Ovary (tissue), 9 donors: Measurements from ENCODE around the gene POLDIP3. TPM values are rescaled to one million over a fixed set of nuclear protein-coding genes. Genes with fewer than 3 reads are reported as not detected.
A peak's percentile ranks its signal among the peaks of the same experiment; 100 is the strongest.
"Not testable (repeated sequence)": the region's sequence is repeated elsewhere in the genome, so short reads cannot be mapped to it uniquely, and the experiment has no call there.

Experiments
- DNase-seq, 5 donors: peaks; one replicate each; pipeline ENCODE4 v3.0.0-alpha.2; 2019 to 2020
- H3K27ac ChIP-seq, 2 donors: fragments of 200-600 bp; one replicate each; pipeline versions ENCODE4 v1.5.1 to v1.8.0; 2019 to 2022
- H3K27me3 ChIP-seq: fragments of 200-600 bp; one replicate; pipeline ENCODE4 v1.8.0; 2022
- H3K36me3 ChIP-seq: fragments of 200-600 bp; sonication (generic); one replicate; pipeline ENCODE4 v1.5.1; 2019
- H3K4me1 ChIP-seq: one replicate; pipeline ENCODE4 v1.8.1; 2013; ENCODE audit warnings: mild to moderate bottlenecking, moderate library complexity; ENCODE audit not compliant: insufficient read depth
- H3K4me3 ChIP-seq: fragments of 200-600 bp; sonication (generic); one replicate; pipeline ENCODE4 v1.5.1; 2017
- H3K9me3 ChIP-seq, 2 donors: fragments of 200-600 bp in 1 of 2; sonication (generic) in 1 of 2; one replicate each; pipeline versions ENCODE4 v1.5.1 to v1.8.1; 2013 to 2019; ENCODE audit warnings: mild to moderate bottlenecking in 1 of 2, moderate library complexity in 1 of 2
- EP300 ChIP-seq: sonication (generic); formaldehyde crosslinking; IDR thresholded peaks from one replicate; pipeline ENCODE4 v1.6.1; 2017; ENCODE audit warnings: antibody characterized with exemption
- POLR2A ChIP-seq: fragments of 450-650 bp; IDR thresholded peaks from one replicate; pipeline ENCODE4 v1.6.1; 2017; ENCODE audit warnings: antibody characterized with exemption, mild to moderate bottlenecking, moderate library complexity
- WGBS, 3 donors: extraction: QIAGEN DNeasy Blood & Tissue Kit in 1 of 3; methylation state at CpG; one replicate each; pipeline versions ENCODE4 v1.1.5 to v1.1.7; 2013 to 2017; 5-methylcytosine and 5-hydroxymethylcytosine counted together
- intact Hi-C, 4 donors: fragments of 100-400 bp; cut with DNase I; formaldehyde crosslinking; loops; one replicate each; pipeline versions ENCODE4 v1.11.0 to v1.15.1; 2022 to 2023
- polyA plus RNA-seq, 2 donors: library from polyadenylated mRNA; stranded (reverse); fragments of 200-250 nt in 1 of 2; fragments of 350-450 nt in 1 of 2; fragmentation: Illumina TruSeq in 1 of 2; extraction: RNeasy Lipid Tissue Mini Kit (QIAGEN cat#74804) in 1 of 2; gene quantifications; one replicate each; pipeline ENCODE4 v1.2.3, GENCODE V29; 2013 to 2014
- total RNA-seq, 7 donors: library from RNA; depleted of rRNA in 2 of 7; stranded (reverse); fragments of >200 nt in 2 of 7; fragmentation: NEBNext Ultra II Directional in 3 of 7; extraction: Animal tissue kit (Norgen Biotek cat#: 25700) in 3 of 7; gene quantifications; one replicate each; pipeline versions ENCODE4 v1.1.0 to v1.2.4, GENCODE V29; 2016 to 2023
- TF ChIP-seq, protein P1 (sequence below), 3 donors: fragments of 450-650 bp in 2 of 3; fragments of 200-600 bp in 1 of 3; IDR thresholded peaks; one replicate each; pipeline versions ENCODE4 v1.5.1 to v1.8.0; 2016 to 2022; ENCODE audit warnings: antibody characterized with exemption in 3 of 3, mild to moderate bottlenecking in 1 of 3
- donor health status: DM: no; HTN: no; CAD: no; lungs with moderate emphysema.
- donor health status: DM: no; HTN: no; CAD: no.
- donor health status: Bipolar disorder and iron deficiency.
- donor health status: DM: yes; HTN: yes; CAD: no.
- donor health status: DM: no; HTN: no; CAD: no.
- donor health status: DM: yes; HTN: yes; CAD: no.

The POLDIP3 gene
- total and polyA plus RNA-seq, 9 donors, result 44.0 to 133 (median 103) TPM

DNA sequence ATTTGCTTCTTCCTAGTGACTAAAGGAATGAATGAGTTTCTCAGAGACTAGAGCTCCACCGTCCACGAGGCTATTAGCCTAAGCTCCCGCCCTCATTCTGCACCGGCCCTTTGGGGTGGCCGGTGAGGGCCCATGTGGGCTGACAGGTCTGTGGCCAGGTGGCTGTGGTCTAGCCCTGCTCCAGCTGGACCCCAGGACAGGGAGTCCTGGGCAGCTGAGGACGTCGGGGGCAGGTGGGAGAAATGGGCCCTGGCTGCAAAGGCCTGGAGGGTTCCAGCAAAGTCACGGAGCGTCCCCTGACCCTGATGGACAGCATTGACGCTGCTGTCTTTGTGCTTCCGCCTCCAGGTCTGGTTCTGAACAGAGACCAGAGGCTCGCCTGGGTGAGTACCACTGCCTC is 48.7 kb downstream of the POLDIP3 start:
- Histone ChIP-seq H3K4me1 (peaks cover 17% of the 10 kb centered on the region), H3K4me3 (no peak overlapping the region), H3K27ac (no peak overlapping the region), H3K27me3 (no peaks in the 10 kb centered on the region), H3K9me3 (no peaks in the 10 kb centered on the region), H3K36me3 (no peaks in the 10 kb centered on the region)
- TF ChIP-seq EP300 (no peak), POLR2A (no peak)
- TF ChIP-seq, protein P1, sequence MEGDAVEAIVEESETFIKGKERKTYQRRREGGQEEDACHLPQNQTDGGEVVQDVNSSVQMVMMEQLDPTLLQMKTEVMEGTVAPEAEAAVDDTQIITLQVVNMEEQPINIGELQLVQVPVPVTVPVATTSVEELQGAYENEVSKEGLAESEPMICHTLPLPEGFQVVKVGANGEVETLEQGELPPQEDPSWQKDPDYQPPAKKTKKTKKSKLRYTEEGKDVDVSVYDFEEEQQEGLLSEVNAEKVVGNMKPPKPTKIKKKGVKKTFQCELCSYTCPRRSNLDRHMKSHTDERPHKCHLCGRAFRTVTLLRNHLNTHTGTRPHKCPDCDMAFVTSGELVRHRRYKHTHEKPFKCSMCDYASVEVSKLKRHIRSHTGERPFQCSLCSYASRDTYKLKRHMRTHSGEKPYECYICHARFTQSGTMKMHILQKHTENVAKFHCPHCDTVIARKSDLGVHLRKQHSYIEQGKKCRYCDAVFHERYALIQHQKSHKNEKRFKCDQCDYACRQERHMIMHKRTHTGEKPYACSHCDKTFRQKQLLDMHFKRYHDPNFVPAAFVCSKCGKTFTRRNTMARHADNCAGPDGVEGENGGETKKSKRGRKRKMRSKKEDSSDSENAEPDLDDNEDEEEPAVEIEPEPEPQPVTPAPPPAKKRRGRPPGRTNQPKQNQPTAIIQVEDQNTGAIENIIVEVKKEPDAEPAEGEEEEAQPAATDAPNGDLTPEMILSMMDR (IDR thresholded peaks at IDR 0.05), result no peak
- no peak for DNase-seq
- intact Hi-C loops, result no loop called here
- 90 to 95% (median 92%) methylated on average over 12 of the region's 12 CpGs for WGBS, 3 donors

- Histone ChIP-seq H3K4me1 (peaks cover 17% of the 10 kb centered on the region), H3K36me3 (no peaks in the 10 kb centered on the region), H3K9me3 (no peaks in the 10 kb centered on the region), H3K27me3 (no peaks in the 10 kb centered on the region), H3K4me3 (no peak overlapping the region), H3K27ac (no peak overlapping the region)
- TF ChIP-seq EP300 (no peak), POLR2A (no peak)
- TF ChIP-seq, protein P1 (IDR thresholded peaks at IDR 0.05), result no peak
- WGBS, 3 donors, result 96 to 98% (median 96%) methylated on average over 17 of the region's 17 CpGs
- intact Hi-C loops, result no loop called here
- DNase-seq, result no peak
Measured at GRCh38 chr22:42564699-42565098, 50.0 kb downstream of the POLDIP3 start.

DNA sequence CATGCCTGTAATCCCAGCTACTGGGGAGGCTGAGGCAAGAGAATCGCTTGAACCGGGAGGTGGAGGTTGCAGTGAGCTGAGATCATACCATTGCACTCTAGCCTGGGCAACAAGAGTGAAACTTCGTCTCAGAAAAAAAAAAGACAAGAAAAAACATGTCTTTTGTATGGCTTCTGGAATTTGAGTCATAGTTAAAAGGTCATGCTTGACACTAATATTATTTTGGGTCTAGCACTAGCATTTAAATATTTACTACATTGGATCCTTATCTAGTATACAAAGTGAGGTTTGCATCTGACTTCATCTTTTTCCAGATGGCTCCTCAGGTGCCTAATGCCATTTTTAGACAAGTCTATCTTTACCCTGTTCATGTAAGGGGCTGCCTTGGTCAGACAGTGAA is 50.7 kb downstream of the POLDIP3 start:
- H3K4me1 ChIP-seq, result peaks cover 17% of the 10 kb centered on the region
- H3K4me3 ChIP-seq, DNase-seq, H3K27me3 ChIP-seq, intact Hi-C loops, H3K9me3 ChIP-seq, H3K27ac ChIP-seq, H3K36me3 ChIP-seq: not testable (repeated sequence)
- 68 to 81% (median 78%) methylated on average over 3 of the region's 3 CpGs for WGBS, 3 donors

GRCh38 chr22:42562684-42563083 is 52.0 kb downstream of the POLDIP3 start:
- TF ChIP-seq POLR2A (no peak), EP300 (no peak)
- TF ChIP-seq, protein P1 (IDR thresholded peaks at IDR 0.05), result no peak
- peak in 4 of 5 donors; percentile 31 to 64 (median 44) for DNase-seq
- WGBS, 3 donors, result 41 to 50% (median 44%) methylated on average over 2 of the region's 2 CpGs
- Histone ChIP-seq H3K36me3 (no peaks in the 10 kb centered on the region), H3K27me3 (no peaks in the 10 kb centered on the region), H3K4me3 (no peak overlapping the region), H3K9me3 (no peaks in the 10 kb centered on the region), H3K27ac (peak overlapping the region in 1 of 2 donors; percentile 31), H3K4me1 (peaks cover 17% of the 10 kb centered on the region)
- intact Hi-C loops, result no loop called here

DNA sequence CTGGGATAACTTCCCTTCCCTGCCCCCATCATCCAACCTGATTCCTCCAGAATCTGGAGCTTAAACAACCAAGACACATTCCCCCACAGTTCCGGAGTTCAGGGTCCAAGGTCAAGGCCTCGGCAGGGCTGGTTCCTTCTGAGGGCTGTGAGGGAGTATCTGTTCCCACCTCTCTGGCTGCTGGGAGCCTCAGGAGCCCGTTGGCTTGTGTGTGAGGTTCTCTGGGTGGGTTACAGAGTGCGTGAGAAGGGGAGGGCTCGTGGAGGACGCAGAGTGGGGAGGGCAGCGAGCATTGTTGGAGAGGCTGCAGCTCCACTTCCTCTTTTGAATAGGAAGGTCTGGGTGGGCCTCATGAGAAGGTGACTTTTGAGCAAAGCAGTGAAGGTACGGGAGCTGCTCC is 52.4 kb downstream of the POLDIP3 start:
- peak overlapping the region in 1 of 2 donors; percentile 31 for H3K27ac ChIP-seq
- TF ChIP-seq, protein P1 (IDR thresholded peaks at IDR 0.05), result no peak
- TF ChIP-seq POLR2A (no peak), EP300 (no peak)

More for the DNA sequence above, 52.4 kb downstream of the POLDIP3 start:
- Histone ChIP-seq H3K4me3 (no peak overlapping the region), H3K4me1 (peaks cover 17% of the 10 kb centered on the region), H3K27me3 (no peaks in the 10 kb centered on the region), H3K36me3 (no peaks in the 10 kb centered on the region), H3K9me3 (no peaks in the 10 kb centered on the region)
- 5 to 17% (median 6%) methylated on average over 8 of the region's 8 CpGs for WGBS, 3 donors
- peak; percentile 78 to 91 (median 84) for DNase-seq
- intact Hi-C loops, result no loop called here
